Dermis microvascular lymphatic vessel endothelial cell (primary cell): ENCODE data around the gene POU2AF3. TPM values are rescaled to one million over a fixed set of nuclear protein-coding genes. Genes with fewer than 3 reads are reported as not detected.
"Not testable (repeated sequence)": the region's sequence is repeated elsewhere in the genome, so short reads cannot be mapped to it uniquely, and the experiment has no call there.

Experiments
- DNase-seq, 2 donors: peaks; one replicate each; pipeline versions ENCODE4 v3.0.0 to v3.0.0-alpha.2; 2010; ENCODE audit warnings: low read depth in 2 of 2
- total RNA-seq: library from RNA; depleted of rRNA; stranded (reverse); fragments of >200 nt; gene quantifications from 2 replicates; pipeline ENCODE4 v1.2.1, GENCODE V29; 2014

Gene POU2AF3
- total RNA-seq, 1 donor from 2014 or later = not detected

GRCh38 chr11:111300569-111300968, 2.2 kb downstream of the POU2AF3 start:
- no peak for DNase-seq

GRCh38 chr11:111301004-111301841, 2.9 kb downstream of the POU2AF3 start:
- DNase-seq = no peak

GRCh38 chr11:111301842-111302118, 3.4 kb downstream of the POU2AF3 start:
- DNase-seq = no peak

- no peak for DNase-seq
Measured at GRCh38 chr11:111302298-111302697, 4.0 kb downstream of the POU2AF3 start.

- no peak for DNase-seq
Measured at GRCh38 chr11:111303461-111303860, 5.1 kb downstream of the POU2AF3 start.

GRCh38 chr11:111305162-111305802, 6.9 kb downstream of the POU2AF3 start:
- DNase-seq = no peak

GRCh38 chr11:111305876-111306275, 7.5 kb downstream of the POU2AF3 start:
- DNase-seq = no peak

GRCh38 chr11:111306321-111306720, 8.0 kb downstream of the POU2AF3 start:
- no peak for DNase-seq

- DNase-seq = no peak
Measured at GRCh38 chr11:111307472-111308108, 9.2 kb downstream of the POU2AF3 start.

- DNase-seq = no peak
Measured at GRCh38 chr11:111308140-111308539, 9.8 kb downstream of the POU2AF3 start.

GRCh38 chr11:111309215-111309915, 11.0 kb downstream of the POU2AF3 start:
- no peak for DNase-seq

GRCh38 chr11:111310088-111310487, 11.7 kb downstream of the POU2AF3 start:
- no peak for DNase-seq

GRCh38 chr11:111310723-111311122, 12.4 kb downstream of the POU2AF3 start:
- no peak for DNase-seq

GRCh38 chr11:111312076-111312475, 13.7 kb downstream of the POU2AF3 start:
- DNase-seq = no peak

GRCh38 chr11:111319296-111319695, 20.9 kb downstream of the POU2AF3 start:
- DNase-seq = no peak

GRCh38 chr11:111320199-111320598, 21.9 kb downstream of the POU2AF3 start:
- not testable (repeated sequence) for DNase-seq

GRCh38 chr11:111320728-111321568, 22.6 kb downstream of the POU2AF3 start:
- DNase-seq = no peak

- no peak for DNase-seq
Measured at GRCh38 chr11:111322534-111322933, 24.2 kb downstream of the POU2AF3 start.

- no peak for DNase-seq
Measured at GRCh38 chr11:111324277-111324720, 26.0 kb downstream of the POU2AF3 start.

GRCh38 chr11:111325259-111325658, 26.9 kb downstream of the POU2AF3 start:
- no peak for DNase-seq

GRCh38 chr11:111326824-111327223, 28.5 kb downstream of the POU2AF3 start:
- DNase-seq = no peak
